Loucy (cell line): Measurements from ENCODE around the gene GTF3C1.
"Not testable (repeated sequence)": the region's sequence is repeated elsewhere in the genome, so short reads cannot be mapped to it uniquely, and the experiment has no call there.

Experiments
- H2AFZ ChIP-seq: fragments of 200-600 bp; sonication (generic); 2 replicates; pipeline ENCODE4 v1.6.0; 2016; ENCODE audit warnings: antibody characterized with exemption, mild to moderate bottlenecking, low read length, moderate library complexity
- H3F3A ChIP-seq: fragments of 200-600 bp; 2 replicates; pipeline ENCODE4 v1.6.0; 2016; ENCODE audit warnings: antibody characterized with exemption, low read depth, mild to moderate bottlenecking
- H3K27me3 ChIP-seq: fragments of 200-600 bp; sonication (generic); 2 replicates; pipeline ENCODE4 v1.6.1; 2014; ENCODE audit warnings: low read length, mild to moderate bottlenecking; ENCODE audit not compliant: insufficient read depth, poor library complexity, severe bottlenecking
- H3K36me3 ChIP-seq: fragments of 200-600 bp; sonication (generic); 2 replicates; pipeline ENCODE4 v1.6.1; 2016; ENCODE audit warnings: low read length; ENCODE audit not compliant: insufficient read depth
- H3K4me1 ChIP-seq: fragments of 200-600 bp; sonication (generic); 2 replicates; pipeline ENCODE4 v1.5.1; 2014; ENCODE audit warnings: low read length, mild to moderate bottlenecking; ENCODE audit not compliant: insufficient read depth, poor library complexity, severe bottlenecking
- H3K4me2 ChIP-seq: fragments of 200-600 bp; sonication (generic); 2 replicates; pipeline ENCODE4 v1.6.0; 2014; ENCODE audit warnings: antibody characterized with exemption, low read length, low read depth, mild to moderate bottlenecking; ENCODE audit not compliant: poor library complexity, severe bottlenecking
- H3K4me3 ChIP-seq: fragments of 200-600 bp; sonication (generic); 2 replicates; pipeline ENCODE4 v1.5.1; 2014; ENCODE audit warnings: low read length, mild to moderate bottlenecking, mixed read lengths; ENCODE audit not compliant: poor library complexity, severe bottlenecking
- H3K79me2 ChIP-seq: fragments of 200-600 bp; sonication (generic); 2 replicates; pipeline ENCODE4 v1.6.1; 2014; ENCODE audit warnings: low read length; ENCODE audit not compliant: insufficient read depth
- H3K9ac ChIP-seq: fragments of 200-600 bp; sonication (generic); 2 replicates; pipeline ENCODE4 v1.6.0; 2014; ENCODE audit warnings: mild to moderate bottlenecking, low read depth, low read length, moderate library complexity; ENCODE audit not compliant: poor library complexity, severe bottlenecking
- H3K9me2 ChIP-seq: fragments of 200-600 bp; sonication (generic); replicated peaks from 2 replicates; pipeline ENCODE4 v1.6.1; 2016; ENCODE audit warnings: low read depth, low read length, mixed read lengths
- H3K9me3 ChIP-seq: fragments of 200-600 bp; sonication (generic); 2 replicates; pipeline ENCODE4 v1.6.1; 2014; ENCODE audit warnings: mild to moderate bottlenecking, antibody characterized with exemption, low read length, low read depth; ENCODE audit not compliant: insufficient read depth
- H4K20me1 ChIP-seq: fragments of 200-600 bp; sonication (generic); 2 replicates; pipeline ENCODE4 v1.6.0; 2014; ENCODE audit warnings: antibody characterized with exemption, low read length, mild to moderate bottlenecking; ENCODE audit not compliant: insufficient read depth, poor library complexity, severe bottlenecking
- CTCF ChIP-seq: fragments of 200-600 bp; sonication (generic); conservative IDR thresholded peaks from 2 replicates; pipeline ENCODE4 v1.5.1; 2014; ENCODE audit warnings: mild to moderate bottlenecking, antibody characterized with exemption, low read length
- EZH2phosphoT487 ChIP-seq: fragments of 200-600 bp; IDR thresholded peaks from 2 replicates; pipeline ENCODE4 v1.6.1; 2018; ENCODE audit warnings: antibody characterized with exemption, mild to moderate bottlenecking, moderate library complexity, borderline replicate concordance

Gene GTF3C1

DNA sequence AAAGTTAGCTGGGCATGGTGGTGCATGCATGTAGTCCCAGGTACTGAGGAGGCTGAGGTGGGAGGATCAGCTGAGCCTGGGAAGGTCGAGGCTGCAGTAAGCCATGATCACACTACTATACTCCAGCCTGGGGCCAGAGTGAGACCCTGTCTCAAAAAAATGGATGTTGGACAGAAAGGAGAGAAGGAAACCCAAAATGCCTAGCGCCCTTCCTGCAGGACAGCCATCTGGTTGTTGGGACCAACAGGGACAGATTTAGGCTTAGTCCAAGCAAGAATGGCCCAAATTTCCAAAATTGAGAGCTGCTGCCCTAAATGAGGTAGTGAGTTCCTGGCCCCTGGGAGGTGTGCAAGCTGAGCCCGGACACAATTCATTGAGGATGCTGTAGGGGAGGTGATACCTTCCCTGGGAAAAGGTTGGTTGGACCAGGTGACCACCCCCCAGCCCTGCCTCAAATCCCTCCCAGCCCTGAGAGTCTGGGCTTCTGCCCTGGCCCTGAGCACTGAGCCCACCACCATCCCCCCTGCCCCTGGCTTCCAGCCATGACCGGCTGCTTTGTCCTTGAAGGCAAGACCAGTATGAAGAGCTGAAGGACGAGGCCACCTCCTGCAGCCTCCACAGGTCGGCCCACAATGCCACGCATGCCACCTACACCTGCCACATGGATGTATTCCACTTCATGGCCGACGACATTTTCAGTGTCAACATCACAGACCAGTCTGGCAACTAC lies 112.6 kb downstream of the GTF3C1 start:
- H3K4me3 ChIP-seq, result no peak overlapping the region
- no peaks in the 10 kb centered on the region for H3K27me3 ChIP-seq
- H3K9me2 ChIP-seq, result no peaks in the 10 kb centered on the region
- H3F3A ChIP-seq, result no peaks in the 10 kb centered on the region
- H3K9me3 ChIP-seq, result no peaks in the 10 kb centered on the region
- no peak overlapping the region for H3K4me2 ChIP-seq
- H3K4me1 ChIP-seq, result peaks cover 19% of the 10 kb centered on the region
- no peaks in the 10 kb centered on the region for H3K79me2 ChIP-seq
- no peak overlapping the region for H2AFZ ChIP-seq
- TF ChIP-seq EZH2phosphoT487 (no peak), CTCF (no peak)
- H4K20me1 ChIP-seq, result no peaks in the 10 kb centered on the region
- peaks cover 6% of the 10 kb centered on the region; the same call in 1 of the 2 replicates for H3K36me3 ChIP-seq
- H3K9ac ChIP-seq, result no peak overlapping the region

GRCh38 chr16:27436065-27436464 lies 113.6 kb downstream of the GTF3C1 start:
- Histone ChIP-seq H3K27me3 (no peaks in the 10 kb centered on the region), H4K20me1 (no peaks in the 10 kb centered on the region), H3K9me3 (no peaks in the 10 kb centered on the region), H3F3A (no peaks in the 10 kb centered on the region), H3K9me2 (no peaks in the 10 kb centered on the region), H3K9ac (no peak overlapping the region), H3K36me3 (peaks cover 6% of the 10 kb centered on the region; the same call in 1 of the 2 replicates), H3K4me2 (no peak overlapping the region), H3K4me3 (no peak overlapping the region), H3K4me1 (peaks cover 28% of the 10 kb centered on the region), H3K79me2 (no peaks in the 10 kb centered on the region), H2AFZ (no peak overlapping the region)
- TF ChIP-seq CTCF, result no peak

DNA sequence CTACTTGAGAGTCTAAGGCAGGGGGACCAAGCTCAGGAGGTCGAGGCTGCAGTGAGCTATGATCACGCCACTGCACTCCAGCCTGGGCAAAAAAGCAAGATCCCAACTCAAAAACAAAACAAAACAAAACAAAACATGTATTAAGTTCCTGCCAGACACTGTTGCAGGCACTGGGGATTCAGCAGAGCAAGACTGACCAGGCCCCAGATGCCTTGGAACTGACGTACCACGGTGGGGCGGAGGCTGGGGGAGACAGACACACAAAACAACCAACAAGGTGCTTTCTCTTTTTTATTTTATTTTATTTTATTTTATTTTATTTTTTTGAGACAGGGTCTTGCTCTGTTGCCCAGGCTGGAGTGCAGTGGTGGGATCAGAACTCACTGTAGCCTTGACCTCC lies 114.6 kb downstream of the GTF3C1 start:
- H3K79me2 ChIP-seq, H3K4me3 ChIP-seq, H2AFZ ChIP-seq, H3K27me3 ChIP-seq, H3K9ac ChIP-seq, H3K9me2 ChIP-seq, H3F3A ChIP-seq, H3K9me3 ChIP-seq, H4K20me1 ChIP-seq, H3K4me2 ChIP-seq, H3K36me3 ChIP-seq: not testable (repeated sequence)
- H3K4me1 ChIP-seq, result peaks cover 36% of the 10 kb centered on the region
